DND-41 (cell line): ENCODE results near the gene MCM10.

ENCODE experiments used
- ATAC-seq: fragments of 200-7000 bp; cut with Tn5 transposase; 3 replicates; pipeline ENCODE4 v1.9.1; 2021; ENCODE audit warnings: low read depth; ENCODE audit not compliant: insufficient read depth
- DNase-seq: peaks from one replicate; pipeline ENCODE4 v3.0.0-alpha.2; 2020
- H2AFZ ChIP-seq: 2 replicates; pipeline ENCODE4 v1.6.0; 2012; ENCODE audit warnings: low read depth, low read length
- H3K27ac ChIP-seq: 2 replicates; pipeline ENCODE4 v1.5.1; 2012; ENCODE audit warnings: low read length, inconsistent platforms
- H3K27me3 ChIP-seq: fragments of 200-600 bp; sonication (generic); 2 replicates; pipeline ENCODE4 v1.6.0; 2012; ENCODE audit warnings: low read length, mild to moderate bottlenecking, inconsistent platforms; ENCODE audit not compliant: insufficient read depth, poor library complexity
- H3K36me3 ChIP-seq: 2 replicates; pipeline ENCODE4 v1.5.1; 2012; ENCODE audit warnings: low read length, inconsistent platforms; ENCODE audit not compliant: insufficient read depth
- H3K4me1 ChIP-seq: 2 replicates; pipeline ENCODE4 v1.5.1; 2012; ENCODE audit warnings: mild to moderate bottlenecking, low read length; ENCODE audit not compliant: insufficient read depth
- H3K4me2 ChIP-seq: 2 replicates; pipeline ENCODE4 v1.6.0; 2012; ENCODE audit warnings: mild to moderate bottlenecking, moderate library complexity, low read length, inconsistent platforms; ENCODE audit not compliant: insufficient read depth
- H3K4me3 ChIP-seq, 2 experiments: fragments of 200-600 bp in 1 of 2; shearing (Covaris generic) in 1 of 2; 2 replicates each; pipeline ENCODE4 v1.5.1; 2012 to 2016; ENCODE audit warnings: inconsistent platforms in 2 of 2, low read length in 2 of 2, mild to moderate bottlenecking in 2 of 2, low read depth in 1 of 2, moderate library complexity in 1 of 2
- H3K79me2 ChIP-seq: 2 replicates; pipeline ENCODE4 v1.6.0; 2012; ENCODE audit warnings: low read length, inconsistent platforms; ENCODE audit not compliant: insufficient read depth
- H3K9ac ChIP-seq: 2 replicates; pipeline ENCODE4 v1.6.0; 2012; ENCODE audit warnings: low read depth, mild to moderate bottlenecking, inconsistent platforms, low read length, moderate library complexity
- H3K9me3 ChIP-seq: 2 replicates; pipeline ENCODE4 v1.5.1; 2012; ENCODE audit warnings: low read length, moderate library complexity, mild to moderate bottlenecking, inconsistent platforms; ENCODE audit not compliant: insufficient read depth, severe bottlenecking
- H4K20me1 ChIP-seq: 2 replicates; pipeline ENCODE4 v1.6.0; 2012; ENCODE audit warnings: low read length; ENCODE audit not compliant: insufficient read depth
- EZH2 ChIP-seq: IDR thresholded peaks from 3 replicates; pipeline ENCODE4 v1.6.1; 2012; ENCODE audit warnings: borderline replicate concordance, low read depth, mild to moderate bottlenecking, moderate library complexity, low read length, inconsistent platforms; ENCODE audit not compliant: severe bottlenecking
- TF ChIP-seq, protein P1 (sequence below): IDR thresholded peaks from 2 replicates; pipeline ENCODE4 v1.5.1; 2012; ENCODE audit warnings: borderline replicate concordance, low read length, moderate library complexity, mild to moderate bottlenecking; ENCODE audit not compliant: poor library complexity, severe bottlenecking; ENCODE audit errors: extremely low read depth

The MCM10 gene

DNA sequence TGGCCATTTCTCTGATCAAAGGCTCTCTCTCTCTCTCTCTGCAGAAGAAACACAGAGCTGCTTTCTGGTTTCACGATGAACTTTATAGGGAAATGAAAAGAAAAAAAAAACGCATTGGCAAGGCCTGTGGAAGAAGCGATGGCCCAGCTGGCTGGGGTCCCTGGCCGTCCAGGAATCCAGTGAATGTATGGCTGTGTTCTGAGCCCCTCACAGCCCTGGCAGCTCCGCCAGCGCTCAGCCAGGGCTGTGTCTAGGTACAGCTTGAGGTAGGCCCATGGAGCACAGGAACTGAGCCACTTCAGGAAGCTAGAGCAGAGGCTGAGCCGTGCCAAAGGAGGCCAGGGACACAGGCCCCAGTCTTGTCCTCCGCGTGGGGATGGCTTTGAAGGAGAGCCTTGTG, 85.9 kb downstream of the MCM10 start:
- H3K4me1 ChIP-seq: no peaks in the 10 kb centered on the region
- H4K20me1 ChIP-seq: no peaks in the 10 kb centered on the region
- no peak overlapping the region for H3K4me3 ChIP-seq
- no peak overlapping the region for H2AFZ ChIP-seq
- TF ChIP-seq, protein P1, sequence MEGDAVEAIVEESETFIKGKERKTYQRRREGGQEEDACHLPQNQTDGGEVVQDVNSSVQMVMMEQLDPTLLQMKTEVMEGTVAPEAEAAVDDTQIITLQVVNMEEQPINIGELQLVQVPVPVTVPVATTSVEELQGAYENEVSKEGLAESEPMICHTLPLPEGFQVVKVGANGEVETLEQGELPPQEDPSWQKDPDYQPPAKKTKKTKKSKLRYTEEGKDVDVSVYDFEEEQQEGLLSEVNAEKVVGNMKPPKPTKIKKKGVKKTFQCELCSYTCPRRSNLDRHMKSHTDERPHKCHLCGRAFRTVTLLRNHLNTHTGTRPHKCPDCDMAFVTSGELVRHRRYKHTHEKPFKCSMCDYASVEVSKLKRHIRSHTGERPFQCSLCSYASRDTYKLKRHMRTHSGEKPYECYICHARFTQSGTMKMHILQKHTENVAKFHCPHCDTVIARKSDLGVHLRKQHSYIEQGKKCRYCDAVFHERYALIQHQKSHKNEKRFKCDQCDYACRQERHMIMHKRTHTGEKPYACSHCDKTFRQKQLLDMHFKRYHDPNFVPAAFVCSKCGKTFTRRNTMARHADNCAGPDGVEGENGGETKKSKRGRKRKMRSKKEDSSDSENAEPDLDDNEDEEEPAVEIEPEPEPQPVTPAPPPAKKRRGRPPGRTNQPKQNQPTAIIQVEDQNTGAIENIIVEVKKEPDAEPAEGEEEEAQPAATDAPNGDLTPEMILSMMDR: no peak
- no peak for TF ChIP-seq EZH2
- no peaks in the 10 kb centered on the region for H3K36me3 ChIP-seq
- no peaks in the 10 kb centered on the region for H3K9me3 ChIP-seq
- ATAC-seq (no peak), DNase-seq (no peak)
- H3K79me2 ChIP-seq: no peaks in the 10 kb centered on the region
- no peaks in the 10 kb centered on the region for H3K27me3 ChIP-seq
- no peak overlapping the region for H3K4me2 ChIP-seq
- no peak overlapping the region for H3K27ac ChIP-seq
- H3K9ac ChIP-seq: no peak overlapping the region

DNA sequence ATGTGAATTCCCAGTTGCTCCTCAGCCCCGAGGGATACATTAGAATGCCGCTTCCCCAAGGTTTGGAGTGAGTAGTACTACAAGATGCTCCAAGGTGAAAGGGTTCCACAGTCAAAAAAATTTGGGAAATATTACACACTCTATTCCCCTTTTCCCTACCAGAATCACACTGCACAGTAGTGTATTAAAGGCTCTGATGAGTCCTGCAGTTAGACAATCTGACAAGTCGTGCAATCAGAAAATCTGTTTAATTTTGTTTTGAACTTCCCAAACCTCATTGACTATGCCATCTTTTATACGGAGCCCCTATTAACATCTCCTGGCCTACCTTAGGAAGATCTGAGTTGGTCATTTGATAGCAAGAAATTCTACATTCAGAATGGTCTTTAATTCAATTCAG, 86.4 kb downstream of the MCM10 start:
- H3K36me3 ChIP-seq: no peaks in the 10 kb centered on the region
- H3K9ac ChIP-seq: no peak overlapping the region
- no peaks in the 10 kb centered on the region for H3K4me1 ChIP-seq
- H3K79me2 ChIP-seq: no peaks in the 10 kb centered on the region
- no peak overlapping the region for H3K4me3 ChIP-seq
- DNase-seq (no peak), ATAC-seq (no peak)
- no peak overlapping the region for H3K4me2 ChIP-seq
- TF ChIP-seq EZH2: no peak
- TF ChIP-seq, protein P1: no peak
- H3K9me3 ChIP-seq: no peaks in the 10 kb centered on the region
- no peak overlapping the region for H2AFZ ChIP-seq
- H3K27ac ChIP-seq: no peak overlapping the region
- H3K27me3 ChIP-seq: no peaks in the 10 kb centered on the region
- no peaks in the 10 kb centered on the region for H4K20me1 ChIP-seq

DNA sequence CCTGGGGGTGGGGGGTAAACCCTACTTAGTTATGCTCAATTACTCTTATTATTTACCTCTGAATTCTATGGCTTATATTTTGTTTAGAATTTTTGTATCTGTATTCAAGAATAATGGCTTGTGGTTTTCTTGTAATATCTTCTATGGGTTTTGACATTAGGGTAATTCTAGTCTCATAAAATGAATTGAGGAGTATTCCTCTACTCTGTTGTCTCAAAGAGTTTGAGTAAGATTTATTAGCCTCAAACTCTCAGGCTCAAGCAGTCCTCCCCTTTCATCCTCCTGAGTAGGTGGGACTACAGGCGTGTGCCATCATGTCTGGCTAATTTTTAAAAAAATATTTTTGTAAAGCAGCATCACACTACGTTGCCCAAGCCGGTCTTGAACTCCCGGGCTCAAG, 92.4 kb downstream of the MCM10 start:
- no peaks in the 10 kb centered on the region for H3K9me3 ChIP-seq
- no peak overlapping the region for H3K4me3 ChIP-seq
- H3K36me3 ChIP-seq: no peaks in the 10 kb centered on the region
- no peak overlapping the region for H3K4me2 ChIP-seq
- ATAC-seq (no peak), DNase-seq (no peak)
- no peak overlapping the region for H3K27ac ChIP-seq
- TF ChIP-seq EZH2: no peak
- TF ChIP-seq, protein P1: no peak
- no peak overlapping the region for H3K9ac ChIP-seq
- no peak overlapping the region for H2AFZ ChIP-seq
- no peaks in the 10 kb centered on the region for H3K4me1 ChIP-seq
- H3K79me2 ChIP-seq: no peaks in the 10 kb centered on the region
- H4K20me1 ChIP-seq: no peaks in the 10 kb centered on the region
- peaks cover 5% of the 10 kb centered on the region for H3K27me3 ChIP-seq

DNA sequence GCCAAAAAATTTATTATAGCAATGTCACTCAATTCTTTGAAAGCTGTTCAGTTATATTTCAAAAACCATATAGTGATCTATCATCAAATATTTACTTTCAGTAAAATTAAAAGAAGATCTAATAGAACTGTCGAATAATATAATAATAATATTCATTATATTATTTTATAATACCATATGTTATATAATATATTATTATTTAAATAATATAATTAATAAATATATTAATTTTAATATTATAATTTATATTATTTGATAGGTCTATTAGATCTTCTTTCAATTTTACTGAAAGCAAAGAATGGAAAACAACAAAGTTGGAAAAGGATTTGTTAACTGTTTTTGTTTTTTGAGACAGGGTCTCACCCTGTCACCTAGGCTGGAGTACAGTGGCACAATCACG, 95.3 kb downstream of the MCM10 start:
- Histone ChIP-seq H3K27ac (no peak overlapping the region), H3K9me3 (no peaks in the 10 kb centered on the region), H3K9ac (no peak overlapping the region), H2AFZ (no peak overlapping the region), H4K20me1 (no peaks in the 10 kb centered on the region), H3K27me3 (peaks cover 5% of the 10 kb centered on the region), H3K4me1 (no peaks in the 10 kb centered on the region), H3K4me2 (no peak overlapping the region), H3K36me3 (no peaks in the 10 kb centered on the region), H3K4me3 (no peak overlapping the region), H3K79me2 (no peaks in the 10 kb centered on the region)
- DNase-seq (no peak), ATAC-seq (no peak)
- TF ChIP-seq, protein P1: no peak
- no peak for TF ChIP-seq EZH2
